ENCODE results near the gene SDC4. TPM values are rescaled to one million over a fixed set of nuclear protein-coding genes. Genes with fewer than 3 reads are reported as not detected.

The SDC4 gene
- total RNA-seq, 3 donors from 2014 or later, result 114 to 145 (median 122) TPM

- intact Hi-C loops (cut with DNase I, micrococcal nuclease), result no loop called here
- no peaks in the 10 kb centered on the region for H3K36me3 ChIP-seq (ENCODE audit: low read depth)
- H3K4me3 ChIP-seq, result no peak overlapping the region
- ATAC-seq (no peak), DNase-seq (no peak)
- H3K4me1 ChIP-seq (ENCODE audit: low read depth), result no peaks in the 10 kb centered on the region
- H3K9me3 ChIP-seq, result no peaks in the 10 kb centered on the region
- no peak for TF ChIP-seq CTCF (IDR thresholded peaks at IDR 0.05)
Measured at GRCh38 chr20:45390931-45391330, 42.7 kb upstream of the SDC4 start.

- no peak for TF ChIP-seq CTCF (IDR thresholded peaks at IDR 0.05)
- Histone ChIP-seq H3K4me1 (ENCODE audit: low read depth) (no peaks in the 10 kb centered on the region), H3K4me3 (no peak overlapping the region), H3K36me3 (ENCODE audit: low read depth) (no peaks in the 10 kb centered on the region), H3K9me3 (no peaks in the 10 kb centered on the region)
- ATAC-seq (no peak), DNase-seq (no peak)
- intact Hi-C loops (cut with DNase I, micrococcal nuclease), result no loop called here
Measured at GRCh38 chr20:45387274-45387673, 39.0 kb upstream of the SDC4 start.

- no peak for TF ChIP-seq CTCF (IDR thresholded peaks at IDR 0.05)
- H3K4me1 ChIP-seq (ENCODE audit: low read depth), result peaks cover 3% of the 10 kb centered on the region
- H3K36me3 ChIP-seq (ENCODE audit: low read depth), result no peaks in the 10 kb centered on the region
- no peak within 1 kb of the TSS for H3K4me3 ChIP-seq
- no peaks in the 10 kb centered on the region for H3K9me3 ChIP-seq
- intact Hi-C loops (cut with DNase I, micrococcal nuclease), result no loop called here
- ATAC-seq (no peak), DNase-seq (no peak)
Measured at GRCh38 chr20:45378191-45378590, 30.0 kb upstream of the SDC4 start, which contains the start of gene TP53TG5. Gene TP53TG5 (minus strand): TSS chr20:45378325. CDS start chr20:45378236, 89 bp downstream.

GRCh38 chr20:45377269-45377668, 29.0 kb upstream of the SDC4 start:
- no peaks in the 10 kb centered on the region for H3K9me3 ChIP-seq
- ATAC-seq, result no peak
- H3K4me1 ChIP-seq (ENCODE audit: low read depth), result peaks cover 9% of the 10 kb centered on the region
- H3K36me3 ChIP-seq (ENCODE audit: low read depth), result no peaks in the 10 kb centered on the region
- H3K4me3 ChIP-seq, result no peak overlapping the region
- intact Hi-C loops (cut with DNase I, micrococcal nuclease), result no loop called here
- no peak for DNase-seq
- TF ChIP-seq CTCF (IDR thresholded peaks at IDR 0.05), result no peak

- TF ChIP-seq CTCF (IDR thresholded peaks at IDR 0.05), result no peak
- intact Hi-C loops (cut with DNase I, micrococcal nuclease), result loop anchor here in 1 of 2 donors (5.0 kb wide), 1 partner anchor 62 kb away; no protein-coding TSS in a partner anchor
- Histone ChIP-seq H3K9me3 (no peaks in the 10 kb centered on the region), H3K4me3 (no peak overlapping the region), H3K36me3 (ENCODE audit: low read depth) (no peaks in the 10 kb centered on the region), H3K4me1 (ENCODE audit: low read depth) (peaks cover 9% of the 10 kb centered on the region)
- DNase-seq (no peak), ATAC-seq (no peak)
Measured at GRCh38 chr20:45374966-45375365, 26.7 kb upstream of the SDC4 start.

GRCh38 chr20:45374101-45374467, 25.9 kb upstream of the SDC4 start:
- no peak for ATAC-seq
- intact Hi-C loops (cut with DNase I, micrococcal nuclease), result loop anchor here in 1 of 2 donors (5.0 kb wide), 1 partner anchor 63 kb away; no protein-coding TSS in a partner anchor

More at GRCh38 chr20:45374101-45374467, 25.9 kb upstream of the SDC4 start:
- H3K4me3 ChIP-seq, result no peak overlapping the region
- H3K4me1 ChIP-seq (ENCODE audit: low read depth), result peaks cover 9% of the 10 kb centered on the region
- H3K9me3 ChIP-seq, result no peaks in the 10 kb centered on the region
- TF ChIP-seq CTCF (IDR thresholded peaks at IDR 0.05), result no peak
- no peaks in the 10 kb centered on the region for H3K36me3 ChIP-seq (ENCODE audit: low read depth)
- DNase-seq, result no peak

Data from mucosa of descending colon (tissue), 3 donors.